LNCaP clone FGC (cell line): ENCODE measurements around the gene UBXN7.
A peak's percentile ranks its signal among the peaks of the same experiment; 100 is the strongest.
"Not testable (repeated sequence)": the region's sequence is repeated elsewhere in the genome, so short reads cannot be mapped to it uniquely, and the experiment has no call there.

Source experiments
- DNase-seq: peaks from one replicate; pipeline ENCODE4 v3.0.0-alpha.2; 2011; ENCODE audit warnings: low read depth
- H3K4me3 ChIP-seq: 2 replicates; pipeline ENCODE4 v1.5.1; 2011; ENCODE audit warnings: mild to moderate bottlenecking, low read depth, low read length, control low read depth
- TF ChIP-seq, protein P1 (sequence below): IDR thresholded peaks from 2 replicates; pipeline ENCODE4 v1.5.1; 2012; ENCODE audit warnings: mild to moderate bottlenecking; ENCODE audit not compliant: control insufficient read depth, insufficient read depth; ENCODE audit errors: extremely low read depth

Gene UBXN7

GRCh38 chr3:196399485-196399945 lies 32.7 kb downstream of the UBXN7 start:
- no peak overlapping the region for H3K4me3 ChIP-seq
- DNase-seq: no peak
- TF ChIP-seq, protein P1, sequence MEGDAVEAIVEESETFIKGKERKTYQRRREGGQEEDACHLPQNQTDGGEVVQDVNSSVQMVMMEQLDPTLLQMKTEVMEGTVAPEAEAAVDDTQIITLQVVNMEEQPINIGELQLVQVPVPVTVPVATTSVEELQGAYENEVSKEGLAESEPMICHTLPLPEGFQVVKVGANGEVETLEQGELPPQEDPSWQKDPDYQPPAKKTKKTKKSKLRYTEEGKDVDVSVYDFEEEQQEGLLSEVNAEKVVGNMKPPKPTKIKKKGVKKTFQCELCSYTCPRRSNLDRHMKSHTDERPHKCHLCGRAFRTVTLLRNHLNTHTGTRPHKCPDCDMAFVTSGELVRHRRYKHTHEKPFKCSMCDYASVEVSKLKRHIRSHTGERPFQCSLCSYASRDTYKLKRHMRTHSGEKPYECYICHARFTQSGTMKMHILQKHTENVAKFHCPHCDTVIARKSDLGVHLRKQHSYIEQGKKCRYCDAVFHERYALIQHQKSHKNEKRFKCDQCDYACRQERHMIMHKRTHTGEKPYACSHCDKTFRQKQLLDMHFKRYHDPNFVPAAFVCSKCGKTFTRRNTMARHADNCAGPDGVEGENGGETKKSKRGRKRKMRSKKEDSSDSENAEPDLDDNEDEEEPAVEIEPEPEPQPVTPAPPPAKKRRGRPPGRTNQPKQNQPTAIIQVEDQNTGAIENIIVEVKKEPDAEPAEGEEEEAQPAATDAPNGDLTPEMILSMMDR: no peak

GRCh38 chr3:196398782-196399181 lies 33.4 kb downstream of the UBXN7 start:
- no peak for DNase-seq
- H3K4me3 ChIP-seq: no peak overlapping the region
- TF ChIP-seq, protein P1: no peak

- TF ChIP-seq, protein P1: no peak
- H3K4me3 ChIP-seq: no peak overlapping the region
- no peak for DNase-seq
Measured at GRCh38 chr3:196397941-196398340, 34.3 kb downstream of the UBXN7 start.

DNA sequence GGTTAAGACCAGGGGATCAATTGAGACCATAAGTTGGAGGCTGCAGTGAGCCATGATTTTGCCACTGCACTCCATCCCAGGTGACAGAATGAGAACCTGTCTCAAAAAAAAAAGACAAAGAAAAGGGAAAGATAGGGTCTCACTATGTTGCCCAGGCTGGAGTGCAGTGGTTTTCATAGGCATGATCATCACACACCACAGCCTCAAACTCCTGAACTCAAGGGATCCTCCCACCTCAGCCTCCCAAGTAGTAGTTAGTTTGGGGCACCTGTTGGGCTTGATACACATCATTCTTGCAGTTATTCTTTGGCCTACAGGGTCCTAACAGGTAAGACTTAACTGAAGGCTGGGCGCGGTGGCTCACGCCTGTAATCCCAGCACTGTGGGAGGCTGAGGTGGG lies 42.1 kb downstream of the UBXN7 start:
- no peak overlapping the region for H3K4me3 ChIP-seq
- TF ChIP-seq, protein P1: no peak

DNA sequence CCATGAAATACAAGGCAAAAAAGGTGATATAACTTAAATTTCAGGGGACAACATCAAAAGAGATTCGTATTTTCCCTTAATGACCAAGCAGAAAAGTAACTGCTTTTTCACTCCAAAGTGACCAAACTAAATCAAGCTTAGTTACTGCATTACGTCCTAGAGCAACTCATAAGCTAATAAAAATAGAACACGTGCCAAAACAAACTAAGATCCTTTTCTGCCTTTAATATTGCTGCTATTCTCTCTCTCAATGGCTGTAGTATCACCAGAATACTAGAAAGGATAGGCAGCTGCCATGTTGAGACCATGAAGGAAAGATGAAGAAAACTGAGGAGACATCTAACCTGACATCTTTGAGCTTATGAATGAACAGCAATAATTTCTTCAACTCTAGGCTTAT lies 43.3 kb downstream of the UBXN7 start:
- no peak overlapping the region for H3K4me3 ChIP-seq
- peak; percentile 17 for DNase-seq
- TF ChIP-seq, protein P1: no peak

More for the DNA sequence above, 42.1 kb downstream of the UBXN7 start:
- no peak for DNase-seq

DNA sequence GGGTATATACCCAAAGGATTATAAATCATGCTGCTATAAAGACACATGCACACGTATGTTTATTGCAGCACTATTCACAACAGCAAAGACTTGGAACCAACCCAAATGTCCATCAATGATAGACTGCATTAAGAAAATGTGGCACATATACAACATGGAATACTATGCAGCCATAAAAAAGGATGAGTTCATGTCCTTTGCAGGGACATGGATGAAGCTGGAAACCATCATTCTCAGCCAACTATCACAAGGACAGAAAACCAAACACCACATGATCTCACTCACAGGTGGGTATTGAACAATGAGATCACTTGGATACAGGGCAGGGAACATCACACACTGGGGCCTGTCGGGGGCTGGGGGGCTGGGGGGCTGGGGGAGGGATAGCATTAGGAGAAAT lies 44.3 kb downstream of the UBXN7 start:
- DNase-seq, H3K4me3 ChIP-seq: not testable (repeated sequence)

DNA sequence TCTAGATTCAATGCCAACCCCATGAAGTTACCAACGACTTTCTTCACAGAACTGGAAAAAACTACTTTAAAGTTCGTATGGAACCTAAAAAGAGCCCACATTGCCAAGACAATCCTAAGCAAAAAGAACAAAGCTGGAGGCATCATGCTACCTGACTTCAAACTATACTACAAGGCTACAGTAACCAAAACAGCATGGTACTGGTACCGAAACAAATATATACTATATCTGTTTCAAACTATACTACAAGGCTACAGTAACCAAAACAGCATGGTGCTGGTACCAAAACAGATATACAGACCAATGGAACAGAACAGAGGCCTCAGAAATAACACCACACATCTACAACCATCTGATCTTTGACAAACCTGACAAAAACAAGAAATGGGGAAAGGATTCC lies 45.4 kb downstream of the UBXN7 start:
- not testable (repeated sequence) for DNase-seq, H3K4me3 ChIP-seq

- H3K4me3 ChIP-seq, DNase-seq: not testable (repeated sequence)
Measured at GRCh38 chr3:196386034-196386433, 46.2 kb downstream of the UBXN7 start.

DNA sequence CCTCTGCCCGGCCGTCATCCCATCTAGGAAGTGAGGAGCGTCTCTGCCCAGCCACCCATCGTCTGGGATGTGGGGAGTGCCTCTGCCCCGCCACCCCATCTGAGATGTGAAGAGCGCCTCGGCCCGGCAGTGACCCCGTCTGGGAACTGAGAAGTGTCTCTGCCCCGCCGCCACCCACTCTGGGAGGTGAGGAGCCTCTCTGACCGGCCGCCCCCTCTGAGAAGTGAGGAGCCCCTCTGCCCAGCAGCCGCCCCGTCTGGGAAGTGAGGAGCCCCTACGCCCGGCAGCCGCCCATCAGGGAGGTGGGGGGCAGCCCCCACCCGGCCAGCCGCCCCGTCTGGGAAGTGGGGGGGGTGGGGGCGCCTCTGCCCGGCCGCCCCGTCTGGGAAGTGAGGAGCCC lies 46.8 kb downstream of the UBXN7 start:
- DNase-seq, H3K4me3 ChIP-seq: not testable (repeated sequence)
